ENCODE results near the gene STIM2.

DNA sequence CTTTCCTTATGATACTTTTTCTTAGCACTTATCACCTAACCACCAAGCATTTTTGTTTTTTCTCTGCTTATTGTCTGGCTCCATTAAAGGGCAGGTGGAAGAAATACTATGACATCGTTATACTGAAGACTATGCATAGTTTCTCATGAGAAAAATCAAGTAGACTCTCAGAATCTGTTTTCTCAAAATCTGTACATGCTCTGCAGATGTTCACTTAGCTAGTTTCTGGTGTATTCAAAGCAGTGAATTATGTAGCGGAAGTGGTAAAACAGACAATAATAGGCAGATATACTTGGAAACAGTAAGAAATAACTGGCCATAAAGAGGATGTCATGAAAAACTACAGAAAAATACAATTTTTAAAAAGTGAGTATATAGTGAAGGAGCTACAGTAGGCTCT, 146.0 kb downstream of the STIM2 start:
- TF ChIP-seq, protein P1, sequence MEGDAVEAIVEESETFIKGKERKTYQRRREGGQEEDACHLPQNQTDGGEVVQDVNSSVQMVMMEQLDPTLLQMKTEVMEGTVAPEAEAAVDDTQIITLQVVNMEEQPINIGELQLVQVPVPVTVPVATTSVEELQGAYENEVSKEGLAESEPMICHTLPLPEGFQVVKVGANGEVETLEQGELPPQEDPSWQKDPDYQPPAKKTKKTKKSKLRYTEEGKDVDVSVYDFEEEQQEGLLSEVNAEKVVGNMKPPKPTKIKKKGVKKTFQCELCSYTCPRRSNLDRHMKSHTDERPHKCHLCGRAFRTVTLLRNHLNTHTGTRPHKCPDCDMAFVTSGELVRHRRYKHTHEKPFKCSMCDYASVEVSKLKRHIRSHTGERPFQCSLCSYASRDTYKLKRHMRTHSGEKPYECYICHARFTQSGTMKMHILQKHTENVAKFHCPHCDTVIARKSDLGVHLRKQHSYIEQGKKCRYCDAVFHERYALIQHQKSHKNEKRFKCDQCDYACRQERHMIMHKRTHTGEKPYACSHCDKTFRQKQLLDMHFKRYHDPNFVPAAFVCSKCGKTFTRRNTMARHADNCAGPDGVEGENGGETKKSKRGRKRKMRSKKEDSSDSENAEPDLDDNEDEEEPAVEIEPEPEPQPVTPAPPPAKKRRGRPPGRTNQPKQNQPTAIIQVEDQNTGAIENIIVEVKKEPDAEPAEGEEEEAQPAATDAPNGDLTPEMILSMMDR (conservative IDR thresholded peaks at IDR 0.05; ENCODE audit: low read depth, low read length), result no peak
- TF ChIP-seq CEBPB (IDR thresholded peaks at IDR 0.05; ENCODE audit: low read depth, low read length) (no peak), MAZ (IDR thresholded peaks at IDR 0.05; ENCODE audit: borderline replicate concordance, low read depth, low read length) (no peak), POLR2A (IDR thresholded peaks at IDR 0.05; ENCODE audit: low read depth, low read length) (no peak), RAD21 (IDR thresholded peaks at IDR 0.05; ENCODE audit: low read length) (no peak), RCOR1 (IDR thresholded peaks at IDR 0.05; ENCODE audit: insufficient replicate concordance, low read length) (no peak), CHD1 (IDR thresholded peaks at IDR 0.05; ENCODE audit: low read depth, low read length) (no peak), SMC3 (IDR thresholded peaks at IDR 0.05; ENCODE audit: low read depth, low read length) (no peak), MAFK (IDR thresholded peaks at IDR 0.05; ENCODE audit: low read depth, low read length) (no peak), BHLHE40 (IDR thresholded peaks at IDR 0.05; ENCODE audit: low read depth, low read length) (no peak), MXI1 (IDR thresholded peaks at IDR 0.05; ENCODE audit: borderline replicate concordance, low read depth, low read length) (no peak)
- TF ChIP-seq, protein P2, sequence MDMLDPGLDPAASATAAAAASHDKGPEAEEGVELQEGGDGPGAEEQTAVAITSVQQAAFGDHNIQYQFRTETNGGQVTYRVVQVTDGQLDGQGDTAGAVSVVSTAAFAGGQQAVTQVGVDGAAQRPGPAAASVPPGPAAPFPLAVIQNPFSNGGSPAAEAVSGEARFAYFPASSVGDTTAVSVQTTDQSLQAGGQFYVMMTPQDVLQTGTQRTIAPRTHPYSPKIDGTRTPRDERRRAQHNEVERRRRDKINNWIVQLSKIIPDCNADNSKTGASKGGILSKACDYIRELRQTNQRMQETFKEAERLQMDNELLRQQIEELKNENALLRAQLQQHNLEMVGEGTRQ (IDR thresholded peaks at IDR 0.05; ENCODE audit: low read depth, low read length), result no peak
